ENCODE results near the gene IP6K2.
A peak's percentile ranks its signal among the peaks of the same experiment; 100 is the strongest.
"Not testable (repeated sequence)": the region's sequence is repeated elsewhere in the genome, so short reads cannot be mapped to it uniquely, and the experiment has no call there.

Gene IP6K2

DNA sequence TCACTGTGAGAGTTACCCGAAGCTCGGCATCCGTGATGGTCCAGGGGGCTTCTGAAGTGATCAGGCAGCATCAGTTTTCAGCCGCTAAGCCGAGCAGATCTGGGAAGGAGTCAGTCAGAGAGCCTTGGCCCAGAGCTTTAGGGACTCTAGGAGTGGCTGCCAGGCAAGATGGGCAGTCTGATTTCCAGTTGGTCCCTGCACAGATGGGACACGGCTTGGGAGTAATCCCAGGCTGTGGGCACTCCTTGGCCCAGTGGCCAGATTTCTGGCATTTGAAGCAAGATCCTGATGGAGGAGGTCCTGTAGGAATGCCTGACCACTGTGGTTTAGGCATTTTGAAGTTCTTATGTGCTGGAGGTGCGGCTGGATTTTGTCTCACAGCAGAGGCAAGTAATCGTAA, 10.5 kb upstream of the IP6K2 start:
- DNase-seq: no peak

DNA sequence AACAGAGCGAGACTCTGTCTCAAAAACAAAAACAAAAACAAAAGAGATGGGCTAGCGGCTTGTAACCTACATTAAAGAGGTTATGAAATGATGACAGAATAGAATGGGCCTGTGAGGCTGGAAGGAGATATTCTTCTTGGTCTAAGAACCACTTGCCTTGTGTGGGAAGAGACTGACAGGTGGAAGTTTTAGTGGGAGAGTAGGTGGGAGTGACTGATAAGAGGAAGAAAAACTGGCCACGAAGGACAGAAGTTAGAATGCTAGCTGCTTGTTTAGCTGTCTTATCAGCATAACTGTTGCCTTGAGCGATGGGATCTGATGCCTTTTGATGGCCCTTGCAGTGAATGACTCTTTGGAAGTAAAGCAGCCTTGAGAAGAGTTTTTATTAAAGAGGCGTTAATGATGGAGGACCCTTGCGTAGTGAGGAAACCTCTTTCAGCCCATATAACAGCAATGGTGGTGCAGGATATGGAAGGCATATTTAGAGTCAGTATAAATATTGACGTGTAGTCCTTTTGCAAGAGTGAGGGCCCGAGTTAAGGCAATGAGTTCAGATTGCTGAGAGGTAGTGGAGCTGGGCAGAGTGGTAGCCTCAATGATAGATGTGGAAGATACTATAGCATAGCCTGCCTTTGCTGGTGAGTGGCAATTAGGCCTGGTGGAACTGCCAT, 8.3 kb upstream of the IP6K2 start:
- not testable (repeated sequence) for DNase-seq

DNA sequence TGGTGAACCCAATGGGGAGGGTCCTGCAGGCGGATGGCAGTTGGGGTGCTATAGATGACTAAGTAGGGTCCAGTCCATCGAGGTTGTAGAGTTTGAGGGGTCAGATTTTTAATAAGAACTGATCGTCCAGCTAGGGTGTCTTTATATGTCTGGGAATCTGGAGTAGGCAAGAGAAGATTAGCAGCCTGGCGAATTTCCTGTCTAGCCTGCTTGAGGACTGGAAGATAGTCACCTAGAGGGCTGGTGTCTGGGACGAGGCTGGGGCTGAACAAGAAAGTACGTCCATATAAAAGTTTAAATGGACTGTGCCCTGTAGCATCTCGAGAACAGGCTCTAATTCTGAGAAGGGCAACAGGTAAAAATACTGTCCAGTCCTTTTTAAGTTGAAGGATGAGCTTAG, 6.7 kb upstream of the IP6K2 start:
- DNase-seq: no peak

DNA sequence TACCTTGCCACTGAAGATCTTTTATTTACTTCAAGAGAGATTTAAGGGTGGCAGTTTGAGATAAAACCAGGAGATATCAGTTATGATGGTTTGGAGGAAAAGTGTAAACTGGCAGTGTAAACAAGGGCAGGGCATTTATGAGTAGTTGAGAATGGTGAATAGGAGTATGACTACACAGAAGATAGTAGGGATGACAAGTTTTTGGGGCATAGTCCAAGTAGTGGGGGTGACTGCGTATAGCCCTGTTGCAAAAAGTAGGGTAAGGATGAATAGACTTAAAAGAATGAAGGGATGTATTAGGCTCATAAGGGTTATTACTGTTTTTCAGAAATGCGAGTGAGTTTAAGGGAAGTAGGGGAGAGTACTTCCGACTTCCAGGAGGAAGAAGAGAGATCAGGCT, 6.3 kb upstream of the IP6K2 start:
- not testable (repeated sequence) for DNase-seq

DNA sequence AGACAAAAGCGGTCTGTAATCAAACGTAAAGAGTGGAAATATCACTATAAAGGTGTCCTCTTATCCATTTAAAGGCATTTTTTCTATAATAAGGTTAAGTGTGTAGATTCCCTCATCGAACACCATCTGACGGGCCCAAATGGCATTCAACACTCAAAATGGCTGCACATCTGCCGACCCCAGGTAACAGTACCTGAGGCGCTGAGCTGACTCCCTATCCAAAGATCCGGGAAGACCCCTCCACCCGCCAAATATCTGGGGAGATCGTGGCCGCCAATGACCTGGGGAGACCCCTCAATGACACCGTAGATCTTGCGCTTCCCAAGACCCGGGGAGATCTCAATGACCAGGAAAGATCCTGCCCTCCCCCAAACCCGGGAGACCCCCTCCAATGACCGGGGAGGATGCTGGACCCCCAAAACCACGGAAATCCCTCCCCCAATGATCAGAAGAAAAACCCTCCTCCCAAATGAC, 476 bp downstream of the IP6K2 start:
- no peak for DNase-seq

DNA sequence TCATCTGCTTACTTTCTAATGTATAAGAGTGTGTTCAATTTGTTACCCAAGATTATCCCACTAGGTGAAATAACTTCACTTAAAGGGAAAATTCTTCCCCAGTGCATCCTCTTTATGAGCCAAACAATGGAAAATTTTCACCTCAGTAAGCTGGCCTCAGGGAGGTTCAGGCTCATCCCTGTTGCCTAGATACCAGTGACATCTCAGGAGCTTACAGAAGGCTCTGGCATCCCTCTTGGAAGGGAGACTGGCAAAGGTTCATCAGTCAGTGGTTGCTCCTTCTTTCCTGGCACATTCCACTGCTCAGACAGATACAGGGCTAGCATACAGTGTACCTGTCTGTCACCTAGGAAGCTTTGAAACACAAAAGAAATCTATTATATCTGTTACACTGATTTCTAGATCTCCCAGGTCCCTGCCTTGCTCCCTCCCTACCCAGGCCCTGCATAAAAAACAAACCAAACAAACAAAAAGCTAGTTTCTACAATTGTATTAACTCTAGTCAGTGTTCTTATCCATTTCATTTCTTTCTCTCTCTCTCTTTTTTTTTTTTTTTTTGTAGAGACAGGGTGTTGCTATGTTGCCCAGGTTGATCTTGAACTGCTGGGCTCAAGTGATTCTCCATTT, 1.7 kb downstream of the IP6K2 start:
- DNase-seq: no peak

DNA sequence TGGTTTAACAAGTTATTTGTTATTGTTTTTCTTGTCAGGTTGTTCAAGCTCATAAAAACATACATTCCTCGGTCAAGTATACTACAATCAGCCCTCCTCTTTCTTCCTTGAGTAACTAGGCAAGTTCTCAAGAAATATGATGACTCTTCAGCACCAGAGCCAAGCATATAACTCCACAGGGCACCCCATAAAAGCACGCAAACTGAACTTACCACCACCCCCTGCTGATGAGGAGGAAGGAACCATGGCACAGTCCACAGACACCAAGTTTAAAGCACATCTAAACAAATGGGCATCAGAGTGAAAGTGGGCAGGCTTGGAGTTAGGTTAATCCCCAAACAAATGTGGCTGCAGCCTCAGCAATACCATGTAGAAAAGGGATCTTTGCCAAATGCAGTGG, 5.3 kb downstream of the IP6K2 start:
- DNase-seq: no peak

DNA sequence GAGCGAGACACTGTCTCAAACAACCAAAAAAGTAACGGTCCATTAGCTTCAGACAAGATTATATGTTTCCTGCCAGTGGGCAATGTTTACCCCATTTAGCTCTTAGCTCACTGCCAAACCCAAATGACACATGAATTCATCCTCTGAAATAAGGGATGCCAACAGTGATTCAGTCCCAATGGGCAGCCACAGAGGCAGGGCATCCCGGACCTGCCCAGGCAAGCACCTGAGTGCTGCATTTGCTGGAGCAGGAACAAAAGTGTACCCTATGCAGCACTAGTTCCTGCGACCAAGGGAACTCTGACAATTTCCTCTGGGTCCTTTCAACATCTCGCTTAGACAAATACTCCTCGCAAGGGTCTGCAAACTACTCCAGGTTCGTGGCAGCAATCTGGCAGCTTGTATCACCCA, 8.0 kb downstream of the IP6K2 start:
- DNase-seq: no peak

DNA sequence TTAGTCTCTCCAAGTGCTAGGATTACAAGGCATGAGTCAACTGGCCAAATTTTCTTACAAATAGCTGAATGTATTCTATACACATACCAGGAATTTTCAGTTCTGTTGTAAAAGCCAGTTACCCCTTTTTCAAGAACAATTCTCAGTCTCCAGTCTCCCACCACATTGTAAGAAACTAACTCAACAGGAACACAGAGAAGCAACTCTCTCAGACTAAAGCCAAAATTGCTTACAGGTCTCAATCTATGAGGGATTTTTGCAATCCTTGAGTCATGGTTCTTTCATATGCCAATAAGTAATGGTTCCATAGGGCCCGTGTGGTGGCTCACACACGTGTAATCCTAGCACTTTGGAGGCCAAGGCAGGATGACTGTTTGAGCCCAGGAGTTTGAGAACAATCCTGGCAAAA, 8.5 kb downstream of the IP6K2 start:
- peak; percentile 27 for DNase-seq

DNA sequence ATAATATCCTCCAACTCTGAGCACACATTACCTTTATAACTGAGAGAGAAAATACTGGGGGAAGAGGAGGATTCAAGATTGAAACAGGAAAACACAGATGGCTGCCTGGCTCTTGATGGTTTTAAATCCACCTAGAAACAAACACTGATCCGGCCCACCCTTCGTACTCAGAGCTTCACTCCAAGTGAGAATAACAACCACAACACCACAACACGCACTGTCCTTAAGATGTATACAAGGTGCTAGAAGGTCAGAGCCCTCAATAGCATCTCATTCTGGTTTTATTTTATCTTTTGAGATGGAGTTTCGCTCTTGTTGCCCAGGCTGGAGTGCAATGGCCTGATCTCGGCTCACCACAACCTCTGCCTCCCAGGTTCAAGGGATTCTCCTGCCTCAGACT, 9.9 kb downstream of the IP6K2 start:
- DNase-seq: no peak

DNA sequence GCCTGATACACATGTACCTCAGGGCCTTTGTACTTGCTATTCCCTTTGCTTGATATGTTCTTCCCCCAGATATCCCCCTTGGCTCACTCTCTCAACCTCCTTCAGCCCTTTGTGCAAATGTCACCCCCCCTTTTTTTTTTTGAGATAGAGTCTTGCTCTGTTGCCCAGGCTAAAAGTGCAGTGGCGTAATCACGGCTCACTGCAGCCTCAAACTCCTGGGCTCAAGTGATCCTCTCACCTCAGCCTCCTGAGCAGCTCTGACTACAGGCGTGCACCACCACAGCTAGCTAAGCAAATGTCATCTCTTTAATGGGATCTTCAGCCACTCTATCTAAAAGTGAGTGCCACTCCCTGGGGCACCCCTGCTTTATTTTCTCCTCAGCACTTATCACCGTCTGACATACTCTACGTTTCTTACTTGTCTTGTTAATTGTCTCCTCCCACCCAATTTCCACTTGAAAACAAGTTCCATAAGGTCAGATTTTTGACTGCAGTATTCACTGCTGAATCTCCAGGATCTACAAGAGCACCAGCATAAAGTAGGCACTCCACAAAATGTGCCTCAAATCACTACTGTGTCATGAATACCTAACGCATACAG, 14.6 kb downstream of the IP6K2 start:
- DNase-seq: no peak

DNA sequence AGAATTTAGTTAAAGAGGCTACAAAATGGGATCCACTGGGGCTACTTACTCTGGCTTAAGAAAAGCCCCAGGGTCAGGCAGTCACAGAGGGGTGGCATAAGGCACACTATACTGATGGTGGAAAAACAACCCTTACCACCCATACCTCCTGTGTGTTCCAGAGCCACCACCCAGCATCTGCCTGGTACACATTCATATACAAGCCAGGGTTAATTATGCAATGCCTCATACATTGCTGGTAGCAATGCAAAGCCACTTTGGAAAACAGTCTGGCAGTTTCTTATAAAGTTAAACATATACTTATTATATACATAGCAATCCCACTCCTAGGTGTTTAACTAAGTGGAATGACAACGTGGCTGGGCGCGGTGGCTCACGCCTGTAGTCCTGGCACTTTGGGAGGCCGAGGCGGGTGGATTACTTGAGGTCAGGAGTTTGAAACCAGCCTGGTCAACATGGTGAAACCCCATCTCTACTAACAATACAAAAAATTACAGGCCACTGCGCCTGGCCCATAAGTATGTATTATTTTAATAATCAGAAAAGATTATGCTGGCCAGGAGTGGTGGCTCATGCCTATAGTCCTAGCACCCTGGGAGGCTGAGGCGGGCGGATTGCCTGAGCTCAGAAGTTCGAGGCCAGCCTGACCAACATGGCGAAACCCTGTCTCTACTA, 16.2 kb downstream of the IP6K2 start:
- DNase-seq: no peak

DNA sequence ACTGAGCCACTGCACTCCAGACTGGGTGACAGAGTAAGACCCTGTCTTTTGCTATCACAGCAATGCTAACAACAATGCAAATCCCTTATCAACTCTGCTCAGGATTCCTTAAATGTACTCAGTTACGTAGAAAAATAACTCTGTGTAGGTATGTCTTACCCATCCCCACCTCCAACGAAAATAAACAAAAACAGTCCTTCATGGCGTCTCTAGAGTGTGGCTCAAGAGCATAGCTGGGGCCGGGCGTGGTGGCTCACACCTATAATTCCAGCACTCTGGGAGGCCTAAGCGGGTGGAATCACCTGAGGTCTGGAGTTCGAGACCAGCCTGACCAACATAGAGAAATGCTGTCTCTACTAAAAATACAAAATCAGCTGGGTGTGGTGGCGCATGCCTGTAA, 18.1 kb downstream of the IP6K2 start:
- no peak for DNase-seq

DNA sequence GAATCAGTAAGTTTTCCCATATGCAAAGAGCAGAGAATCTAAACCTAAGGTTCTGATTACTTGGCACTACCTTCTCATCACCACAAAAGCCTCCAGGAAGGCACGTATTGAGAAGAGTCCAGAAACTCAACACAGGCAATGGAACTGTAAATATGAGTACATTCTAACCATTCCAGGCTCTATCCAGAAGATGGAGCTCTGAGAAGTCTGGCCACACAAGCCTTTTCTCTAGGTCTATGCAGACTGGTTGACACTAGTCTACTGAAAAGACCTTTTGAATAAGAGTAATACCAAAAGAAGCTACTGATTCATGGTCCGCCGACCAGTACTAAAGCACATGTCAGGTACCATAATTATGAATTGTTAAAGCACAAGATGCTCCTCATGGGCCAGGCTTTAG, 19.1 kb downstream of the IP6K2 start:
- DNase-seq: no peak

DNA sequence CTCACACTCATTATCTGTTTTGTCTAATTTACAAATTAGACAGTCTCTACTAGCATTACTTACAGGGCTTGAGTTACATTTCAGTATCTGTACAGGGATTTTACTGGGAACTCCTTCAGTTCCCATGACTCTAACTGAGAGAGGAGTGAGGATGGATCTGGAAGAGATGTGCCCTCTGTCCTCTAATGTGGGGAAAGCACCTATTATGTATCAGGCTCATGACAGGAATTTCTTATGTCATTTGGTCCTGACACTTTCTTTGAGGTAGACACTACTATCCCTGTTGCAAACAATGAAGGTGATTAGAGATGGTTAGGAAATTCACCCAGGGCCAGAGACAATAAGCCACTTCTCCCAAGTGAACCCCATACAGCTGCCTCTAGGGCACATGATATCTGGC, 20.4 kb downstream of the IP6K2 start:
- DNase-seq: no peak

DNA sequence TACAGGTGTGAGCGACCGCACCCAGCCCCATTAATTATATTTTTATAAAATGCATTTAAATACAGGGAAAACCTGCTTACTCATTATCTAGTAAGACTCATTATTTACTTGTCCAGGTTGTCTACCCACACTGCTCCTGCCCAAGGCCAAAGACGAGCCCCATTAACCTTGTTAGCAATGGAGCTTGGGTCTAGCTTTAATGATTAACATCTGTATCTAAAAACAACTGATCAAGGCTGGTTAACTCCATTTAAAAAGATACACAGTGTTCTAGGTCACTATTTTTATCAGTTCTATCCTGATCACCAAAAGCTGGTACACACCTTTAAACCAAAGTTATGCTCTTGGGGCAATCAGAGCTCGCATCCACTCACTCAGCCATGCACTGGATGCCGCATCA, 20.9 kb downstream of the IP6K2 start:
- DNase-seq: no peak

DNA sequence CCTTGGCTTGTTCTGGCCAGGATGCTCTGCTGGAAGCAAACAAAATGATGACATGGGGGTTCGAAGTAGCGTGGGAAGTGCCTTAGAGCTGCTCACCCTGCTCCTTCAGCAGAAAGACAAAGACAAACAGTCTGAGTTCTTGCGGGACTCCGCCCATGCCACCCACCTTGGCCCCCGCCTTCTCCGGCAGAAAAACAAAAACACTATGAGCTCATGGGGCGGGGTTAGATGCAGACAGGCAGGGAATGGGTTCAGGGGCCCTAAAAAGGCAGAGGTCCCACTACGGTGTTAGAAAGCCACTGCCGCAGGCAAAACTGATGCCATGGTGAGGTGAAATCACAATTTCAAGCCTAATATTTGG, 21.6 kb downstream of the IP6K2 start:
- peak; percentile 50 for DNase-seq

DNA sequence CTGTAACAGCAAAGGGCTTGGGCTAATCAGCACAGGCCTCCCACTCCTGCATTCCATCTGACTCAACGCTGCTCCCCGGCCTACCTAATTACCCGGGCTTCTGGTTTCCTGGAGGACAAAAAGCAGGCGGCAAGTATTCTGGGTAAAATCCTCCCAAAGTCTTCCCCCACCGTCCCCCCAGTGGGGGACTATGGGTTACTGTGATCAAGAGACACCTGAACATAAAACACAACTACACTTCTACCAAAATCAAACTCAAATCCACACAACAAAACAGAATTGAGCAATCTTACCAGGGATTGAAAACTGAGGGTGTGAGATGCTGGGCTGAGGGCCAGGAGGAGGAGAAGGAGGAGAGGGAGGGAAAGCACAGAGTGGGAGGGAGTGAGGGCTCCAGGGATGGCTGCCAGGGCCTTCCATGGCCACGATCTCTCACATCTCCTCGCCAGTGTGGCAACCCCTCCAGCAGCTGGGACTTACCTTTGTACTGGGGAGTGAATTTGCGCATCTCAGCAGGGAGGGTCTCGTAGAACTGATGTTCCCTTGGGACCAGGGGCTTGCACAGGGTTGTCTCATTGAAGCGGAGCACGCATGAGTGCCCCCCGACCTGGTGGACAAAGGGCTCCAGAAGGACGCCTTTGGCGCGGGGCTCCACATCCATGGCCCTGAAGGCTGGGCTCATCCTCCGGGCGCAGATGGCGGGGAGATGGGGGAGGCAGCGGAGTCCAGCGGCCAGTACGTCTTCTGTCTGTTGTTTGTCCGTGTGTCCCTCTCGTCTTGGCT, 22.2 kb downstream of the IP6K2 start:
- peak; percentile 79 for DNase-seq

DNA sequence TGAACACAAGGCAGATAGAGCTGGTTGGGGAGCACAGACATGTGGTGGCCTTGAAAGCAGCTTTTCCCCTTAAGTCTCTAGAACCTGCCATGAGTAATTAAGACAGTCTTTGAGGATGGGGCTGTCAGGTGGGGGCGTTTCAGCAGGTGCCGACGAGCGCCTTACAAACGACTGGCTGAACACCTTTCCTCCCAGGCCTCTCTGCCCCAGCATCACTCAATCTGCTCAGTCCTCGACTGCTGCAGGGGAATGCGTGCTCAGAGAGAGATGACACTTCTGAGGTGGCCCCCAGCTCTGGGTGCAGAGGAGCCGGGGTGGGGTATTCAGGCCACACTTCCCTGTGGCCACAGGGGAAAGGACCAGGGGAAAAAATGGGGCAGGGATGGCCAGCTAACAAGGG, 23.2 kb downstream of the IP6K2 start:
- DNase-seq: no peak

DNA sequence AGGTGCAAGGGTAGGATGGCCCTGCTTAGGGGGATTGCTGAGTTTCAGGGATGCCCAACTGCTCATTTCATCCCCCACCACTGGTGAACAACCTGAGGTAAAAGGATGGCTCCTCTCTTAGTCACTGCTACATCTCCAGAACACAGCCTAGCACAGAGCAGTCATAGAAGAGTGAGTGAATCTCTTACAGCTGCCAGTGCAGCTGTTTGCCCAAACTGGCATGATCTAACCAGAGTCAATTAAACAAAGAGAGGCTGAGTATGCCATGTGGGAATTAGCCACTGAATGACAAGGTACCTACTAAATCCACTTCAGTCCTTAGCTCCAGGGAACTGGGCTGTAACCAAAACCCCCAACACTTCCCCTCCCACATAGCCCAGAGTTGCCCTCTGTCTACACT, 24.5 kb downstream of the IP6K2 start:
- DNase-seq: no peak

DNA sequence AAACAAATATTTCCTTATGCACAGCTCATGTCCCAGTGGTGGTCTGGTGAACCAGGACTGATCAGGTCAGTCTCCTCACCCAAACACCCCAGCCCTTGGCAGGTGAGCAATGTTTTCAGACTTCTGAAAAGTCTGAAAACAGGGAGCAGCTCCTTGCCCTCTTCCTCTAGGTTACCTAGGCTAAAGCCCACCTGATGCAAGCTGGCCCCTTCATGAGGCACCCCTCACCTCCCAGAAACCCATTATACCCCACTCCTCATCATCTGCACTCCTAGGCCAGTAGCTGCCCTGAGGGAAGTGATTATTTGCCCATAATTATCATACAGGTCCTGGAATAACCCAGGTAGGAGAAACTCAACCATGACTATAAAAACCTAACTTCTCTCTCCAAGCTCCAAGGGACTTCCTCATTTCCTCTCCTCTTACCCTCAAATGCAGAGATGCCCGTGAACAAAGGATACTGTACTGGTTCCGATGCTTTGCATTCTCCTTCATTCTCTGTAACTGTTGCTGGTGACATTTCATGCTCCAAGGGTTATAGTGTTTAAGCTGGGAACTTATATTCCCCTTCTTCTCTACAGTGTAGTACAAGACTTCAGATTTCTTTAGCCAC, 26.1 kb downstream of the IP6K2 start:
- DNase-seq: no peak

DNA sequence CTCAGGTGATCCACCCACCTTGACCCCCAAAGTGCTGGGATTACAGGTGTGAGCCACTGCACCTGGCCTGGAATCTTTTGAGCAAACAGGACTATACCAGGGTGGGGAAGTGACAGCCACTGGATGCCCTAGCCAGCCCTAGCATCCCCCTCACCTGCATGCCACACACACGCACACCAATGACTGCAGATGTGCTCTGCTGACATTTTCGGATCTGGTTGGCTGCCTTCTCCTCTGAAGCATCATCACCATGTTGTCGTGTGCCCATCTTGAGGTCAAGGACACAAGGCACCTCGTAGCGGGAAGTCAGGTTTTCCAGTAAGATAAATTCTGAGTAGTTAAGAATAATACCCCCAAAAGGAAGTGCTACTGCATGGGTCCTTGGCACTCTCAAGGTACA, 27.6 kb downstream of the IP6K2 start:
- DNase-seq: no peak

DNA sequence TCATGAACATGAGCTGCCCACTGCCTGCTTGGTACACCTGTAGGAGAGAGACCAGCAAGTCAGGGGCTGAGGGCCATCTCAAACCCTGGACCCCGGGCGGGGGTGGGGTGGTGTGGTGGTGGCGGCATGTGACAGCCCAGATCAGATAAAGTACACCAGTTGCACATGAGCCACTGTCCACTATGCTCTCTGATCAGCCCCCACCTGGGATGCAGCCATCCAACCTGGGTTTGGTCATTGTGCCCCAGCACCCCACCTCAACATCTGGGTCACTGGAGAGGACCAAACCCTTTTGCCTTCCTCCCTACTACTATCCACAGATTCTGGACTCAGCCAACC, 28.3 kb downstream of the IP6K2 start:
- DNase-seq: no peak

Data from fibroblast of skin of scalp (primary cell).